GM19455 (cell line): ENCODE results near the gene TSPAN16.
"Not testable (repeated sequence)": the region's sequence is repeated elsewhere in the genome, so short reads cannot be mapped to it uniquely, and the experiment has no call there.

Experiments used
- ATAC-seq: cut with Tn5 transposase; IDR thresholded peaks from one replicate; pipeline ENCODE4 v1.9.1; 2021; ENCODE audit not compliant: unreplicated experiment

TSPAN16 gene

GRCh38 chr19:11342429-11342828 lies 46.5 kb downstream of the TSPAN16 start:
- ATAC-seq = no peak

DNA sequence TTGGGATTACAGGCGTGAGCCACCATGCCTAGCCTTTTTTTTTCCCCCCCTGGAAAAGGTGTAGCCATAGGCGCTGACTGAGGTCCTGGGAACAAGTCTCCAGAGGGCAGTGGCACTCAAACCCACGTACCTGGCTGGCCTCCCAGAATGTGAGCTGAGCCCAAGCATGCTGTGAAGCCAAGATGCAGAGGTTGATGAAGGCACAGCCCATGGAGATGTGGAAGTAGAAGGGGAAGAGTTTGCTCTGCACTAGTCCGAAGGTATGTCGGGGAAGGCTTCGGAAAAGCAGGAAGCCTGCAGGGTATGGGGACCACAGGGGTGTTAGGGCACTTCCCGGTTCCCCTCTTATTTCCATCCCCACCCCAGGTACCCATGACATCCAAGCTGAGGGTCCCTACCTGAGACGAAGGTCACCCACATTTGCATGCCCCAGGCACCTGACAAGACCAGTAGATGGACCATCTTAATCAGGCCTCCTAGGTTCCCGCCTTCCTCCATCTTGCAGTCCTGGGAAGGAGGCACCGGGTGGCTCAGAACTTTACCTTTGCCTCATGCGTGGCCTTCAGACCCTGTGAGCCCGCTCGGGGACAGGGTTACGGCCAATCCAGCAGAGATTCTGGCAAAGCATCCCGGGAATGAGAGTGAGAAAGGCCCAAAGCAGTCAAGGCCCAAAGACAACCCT lies 49.3 kb downstream of the TSPAN16 start:
- no peak for ATAC-seq

DNA sequence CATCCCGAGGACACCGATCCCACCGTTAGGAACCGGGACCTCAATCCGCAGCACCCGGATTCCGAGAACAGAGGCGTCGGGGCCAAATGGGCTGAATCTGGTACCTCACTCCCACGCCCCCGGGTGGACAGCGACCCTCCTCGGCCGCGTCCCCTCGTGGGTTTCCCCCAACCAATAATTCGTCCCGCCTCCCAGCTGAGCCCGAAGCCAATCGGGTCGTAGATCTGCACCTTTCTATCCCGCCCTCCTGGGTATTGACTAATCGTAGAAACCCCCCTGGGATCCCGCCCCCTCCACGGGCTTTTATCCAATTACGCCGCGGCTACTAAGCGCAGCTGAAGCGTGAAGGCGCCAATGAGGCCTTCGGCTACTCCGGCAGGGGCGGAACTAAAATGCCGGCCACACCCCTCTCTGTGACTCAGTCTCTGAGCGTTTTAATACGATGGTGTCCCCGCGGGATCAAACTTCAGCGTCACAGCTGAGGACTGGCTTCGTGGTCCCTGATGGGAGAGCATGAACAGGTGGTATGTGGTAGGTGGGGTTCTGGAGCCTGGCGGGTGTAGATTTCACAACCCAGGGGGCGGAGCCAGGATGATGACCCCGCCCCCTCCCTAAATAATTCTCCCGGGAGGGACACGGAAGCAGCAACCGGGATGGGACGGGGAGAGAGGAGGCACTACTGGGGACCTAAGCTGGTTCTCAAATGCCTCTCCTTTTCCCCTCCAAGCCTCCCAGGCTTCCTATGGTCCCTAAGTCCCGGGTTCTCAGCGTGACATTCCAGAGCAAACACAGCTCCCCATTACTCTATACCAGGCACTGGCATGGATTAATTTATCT lies 50.4 kb downstream of the TSPAN16 start, which contains the start of the genes CCDC159 and TMEM205:
CCDC159 (plus strand) TSS at position 416 of the 837 bp plus-strand sequence; CDS start at position 504, 88 bp downstream.
TMEM205 (minus strand) TSS at position 165 of the 837 bp plus-strand sequence. CDS start 649 bp downstream, outside the sequence.
- ATAC-seq = peak; percentile 80

DNA sequence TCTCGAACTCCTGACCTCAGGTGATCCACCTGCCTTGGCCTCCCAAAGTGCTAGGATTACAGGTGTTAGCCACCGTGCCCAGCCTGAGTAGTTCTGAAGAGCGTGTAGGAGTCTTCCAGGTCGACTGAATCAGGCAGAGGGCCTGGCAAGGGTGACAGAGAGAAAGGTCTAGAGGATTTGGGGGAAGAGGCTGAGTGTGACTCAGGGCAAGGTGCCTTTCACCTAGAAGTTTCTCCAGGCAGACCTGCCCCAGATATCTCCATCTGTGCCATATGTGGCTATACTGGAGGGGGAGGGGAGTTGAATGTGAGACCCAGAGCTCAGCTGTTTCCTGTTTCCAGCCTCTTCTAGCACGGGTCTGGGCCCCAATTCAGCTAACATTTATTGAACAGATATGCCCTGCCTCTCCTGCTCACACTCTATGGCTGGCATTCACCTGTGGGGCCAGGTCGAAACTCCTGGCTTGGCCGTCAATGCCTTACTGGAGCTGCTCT lies 51.6 kb downstream of the TSPAN16 start:
- ATAC-seq = no peak

DNA sequence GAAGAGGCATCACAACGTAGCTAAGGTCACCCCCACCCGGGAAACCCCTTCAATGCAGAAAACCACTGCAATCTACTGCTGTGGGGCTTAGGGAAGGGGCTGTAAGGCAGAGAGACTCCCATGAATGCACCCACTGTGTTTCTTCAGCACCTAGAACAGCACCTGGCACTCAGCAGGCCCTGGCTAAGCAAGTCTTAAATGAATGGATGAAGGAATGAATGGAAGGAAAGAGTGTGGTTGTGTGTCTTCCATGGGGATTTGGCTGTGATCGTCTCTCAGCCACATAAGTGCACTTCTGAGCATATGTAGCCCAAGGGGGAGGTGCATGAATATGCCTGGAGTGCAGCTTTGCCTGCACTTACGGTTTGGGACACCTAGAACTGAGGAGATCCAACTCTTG lies 53.2 kb downstream of the TSPAN16 start:
- ATAC-seq = no peak

DNA sequence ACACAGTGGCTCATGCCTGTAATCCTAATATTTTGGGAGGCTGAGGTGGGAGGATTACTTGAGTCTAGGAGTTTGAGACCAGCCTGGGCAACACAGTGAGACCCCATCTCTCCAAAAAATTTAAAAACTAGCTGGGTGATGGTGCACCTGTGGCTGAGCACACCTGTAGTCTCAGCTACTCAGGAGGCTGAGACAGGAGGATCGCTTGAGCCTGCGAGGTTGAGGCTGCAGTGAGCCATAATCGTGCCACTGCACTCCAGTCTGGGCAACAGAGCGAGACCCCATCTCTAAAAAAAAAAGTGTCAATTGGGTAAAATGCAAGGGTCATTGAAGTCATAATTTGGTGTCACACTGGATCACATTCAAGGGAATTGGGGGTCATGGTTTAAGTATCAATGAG lies 58.1 kb downstream of the TSPAN16 start:
- ATAC-seq = not testable (repeated sequence)

GRCh38 chr19:11355160-11356073 lies 59.5 kb downstream of the TSPAN16 start, which contains the start of gene PLPPR2:
PLPPR2 (plus strand) TSS chr19:11355432; CDS start chr19:11357674, 2,242 bp downstream.
- ATAC-seq = no peak

DNA sequence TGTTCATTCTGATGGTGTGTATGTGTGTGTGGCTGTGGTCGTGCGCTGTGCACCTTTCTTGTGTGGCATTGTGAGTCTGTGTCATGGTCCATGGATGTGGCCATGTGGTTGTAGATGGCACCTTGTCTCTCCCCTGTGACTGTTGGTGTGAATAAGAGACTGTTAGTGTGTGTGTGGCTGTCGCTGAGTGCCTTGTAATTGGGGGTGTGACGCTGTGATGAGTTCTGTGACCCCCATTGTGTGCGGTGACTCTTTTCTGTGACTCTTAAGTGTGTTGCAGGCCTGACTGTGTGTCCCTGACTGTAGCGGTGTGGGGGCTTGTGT lies 60.1 kb downstream of the TSPAN16 start:
- ATAC-seq = no peak

- ATAC-seq = no peak
Measured at GRCh38 chr19:11356676-11357550, 61.0 kb downstream of the TSPAN16 start.

DNA sequence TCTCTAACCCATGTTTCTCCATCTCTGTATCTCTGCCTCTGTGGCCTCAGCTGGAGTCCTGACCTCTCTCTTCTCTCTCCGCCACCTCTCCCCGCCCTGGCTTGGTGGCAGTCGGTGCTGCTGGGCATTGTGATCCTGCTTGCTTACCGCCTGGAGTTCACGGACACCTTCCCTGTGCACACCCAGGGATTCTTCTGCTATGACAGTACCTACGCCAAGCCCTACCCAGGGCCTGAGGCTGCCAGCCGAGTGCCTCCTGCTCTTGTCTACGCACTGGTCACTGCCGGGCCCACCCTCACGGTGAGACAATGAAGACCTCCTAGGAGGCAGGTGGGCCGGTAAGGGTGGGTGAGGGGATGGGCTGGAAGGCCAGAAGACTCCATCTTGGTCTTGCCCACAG lies 63.5 kb downstream of the TSPAN16 start:
- no peak for ATAC-seq

DNA sequence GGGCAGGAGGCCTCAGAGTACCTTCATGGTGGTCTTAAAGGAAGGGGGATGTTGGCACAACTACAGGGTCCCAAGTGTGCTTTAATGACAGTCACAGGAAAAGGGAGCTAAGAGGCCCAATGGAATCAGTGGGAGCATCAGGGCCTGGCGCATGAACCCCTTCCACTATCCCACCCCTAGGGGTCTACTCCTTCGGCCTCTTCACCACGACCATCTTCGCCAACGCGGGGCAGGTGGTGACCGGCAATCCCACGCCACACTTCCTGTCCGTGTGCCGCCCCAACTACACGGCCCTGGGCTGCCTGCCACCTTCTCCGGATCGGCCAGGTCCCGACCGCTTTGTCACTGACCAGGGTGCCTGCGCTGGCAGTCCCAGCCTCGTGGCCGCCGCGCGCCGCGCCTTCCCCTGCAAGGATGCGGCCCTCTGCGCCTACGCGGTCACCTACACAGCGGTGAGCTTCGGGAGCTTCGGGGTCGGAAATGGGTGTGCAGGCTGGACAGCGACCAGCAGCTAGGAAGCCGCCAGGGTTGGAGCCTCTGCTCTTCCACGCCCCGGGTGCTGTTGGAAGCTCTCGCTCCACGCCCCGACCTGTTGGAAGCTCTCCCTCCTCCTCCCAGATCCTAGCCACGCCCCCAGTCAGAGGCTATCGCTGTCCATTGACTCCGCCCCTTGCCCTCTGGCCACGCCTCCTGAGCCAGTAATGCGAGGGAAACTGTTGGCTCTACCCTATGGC lies 65.2 kb downstream of the TSPAN16 start:
- no peak for ATAC-seq

DNA sequence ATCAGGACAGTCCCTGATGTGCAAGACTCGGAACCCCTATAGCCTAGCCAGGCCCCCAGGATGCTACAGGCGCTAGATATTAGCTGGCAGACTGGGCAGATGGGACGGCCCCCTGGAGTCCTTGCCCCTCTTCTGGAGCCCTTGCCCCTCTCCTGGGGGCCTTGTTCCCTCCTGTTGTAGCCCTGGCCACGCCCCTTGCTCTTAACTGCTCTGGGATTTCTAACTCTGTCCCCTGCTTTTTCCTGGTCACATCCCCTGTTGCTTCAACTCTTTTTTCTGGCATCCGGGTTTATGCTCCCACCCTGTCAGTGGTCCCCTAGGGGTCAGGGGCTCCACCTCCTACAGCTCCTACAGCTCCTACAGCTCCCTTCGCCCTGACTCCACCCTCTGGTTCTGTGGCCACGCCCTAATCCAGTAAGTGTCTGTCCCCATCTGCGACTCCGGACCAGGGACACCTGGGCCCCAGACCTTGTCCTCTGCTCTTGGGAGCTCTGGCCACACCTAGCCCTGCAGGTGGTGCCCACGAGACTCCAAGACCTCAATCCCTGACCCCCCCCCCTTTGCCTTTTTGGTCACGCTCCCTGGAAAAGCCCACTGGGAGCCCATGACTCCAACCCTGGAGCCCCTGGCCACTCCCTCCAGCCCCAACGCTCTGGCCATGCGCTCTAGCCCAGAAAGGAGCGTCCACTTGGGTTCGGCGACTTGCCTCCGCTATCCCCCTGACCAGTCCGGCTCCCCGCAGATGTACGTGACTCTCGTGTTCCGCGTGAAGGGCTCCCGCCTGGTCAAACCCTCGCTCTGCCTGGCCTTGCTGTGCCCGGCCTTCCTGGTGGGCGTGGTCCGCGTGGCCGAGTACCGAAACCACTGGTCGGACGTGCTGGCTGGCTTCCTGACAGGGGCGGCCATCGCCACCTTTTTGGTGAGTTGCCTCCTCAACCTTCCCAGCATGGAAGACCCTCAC lies 66.1 kb downstream of the TSPAN16 start:
- no peak for ATAC-seq

- no peak for ATAC-seq
Measured at GRCh38 chr19:11363881-11364280, 67.9 kb downstream of the TSPAN16 start.

DNA sequence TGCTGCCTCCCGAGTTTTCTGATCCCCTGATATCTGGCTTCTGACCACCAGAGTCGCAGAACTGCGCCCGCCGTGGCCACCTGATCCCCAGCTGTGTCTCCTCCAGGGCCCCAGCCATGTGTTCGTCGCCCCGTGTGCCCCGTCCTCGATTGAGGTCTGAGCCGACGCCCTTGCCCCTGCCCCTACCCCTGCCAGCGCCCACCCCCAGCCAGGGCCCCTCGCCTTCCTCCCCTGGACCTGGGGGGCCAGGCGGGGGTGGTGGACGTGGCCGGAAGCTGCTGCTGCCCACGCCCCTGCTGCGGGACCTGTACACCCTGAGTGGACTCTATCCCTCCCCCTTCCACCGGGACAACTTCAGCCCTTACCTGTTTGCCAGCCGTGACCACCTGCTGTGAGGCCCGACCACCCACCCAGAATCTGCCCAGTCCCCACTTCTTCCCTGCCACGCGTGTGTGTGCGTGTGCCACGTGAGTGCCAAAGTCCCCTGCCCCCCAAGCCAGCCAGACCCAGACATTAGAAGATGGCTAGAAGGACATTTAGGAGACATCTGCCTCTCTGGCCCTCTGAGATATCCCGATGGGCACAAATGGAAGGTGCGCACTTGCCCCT lies 68.4 kb downstream of the TSPAN16 start:
- ATAC-seq = no peak

GRCh38 chr19:11364935-11365334 lies 69.0 kb downstream of the TSPAN16 start:
- ATAC-seq = no peak
